ENCODE results near the gene RPS21.
"Not testable (repeated sequence)": the region's sequence is repeated elsewhere in the genome, so short reads cannot be mapped to it uniquely, and the experiment has no call there.

DNA sequence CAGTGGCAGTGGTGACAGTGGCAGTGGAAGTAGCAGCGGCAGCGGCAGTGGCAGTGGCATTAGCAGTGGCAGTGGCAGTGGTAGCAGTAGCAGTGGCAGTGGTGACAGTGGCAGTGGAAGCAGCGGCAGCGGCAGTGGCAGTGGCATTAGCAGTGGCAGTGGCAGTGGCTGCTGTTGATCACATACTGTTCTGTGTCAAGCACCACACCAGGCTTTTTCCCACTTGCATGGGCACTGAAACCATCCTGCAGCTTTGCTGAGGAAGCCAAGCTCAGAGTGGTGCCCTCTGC, 39.1 kb downstream of the RPS21 start:
- not testable (repeated sequence) for TF ChIP-seq EZH2 (IDR thresholded peaks at IDR 0.05; ENCODE audit: insufficient read depth, poor library complexity, severe bottlenecking); EZH2phosphoT487 (IDR thresholded peaks at IDR 0.05; ENCODE audit: insufficient read depth, low read depth)

Data from GM23248 (cell line).